C4-2B (cell line): ENCODE measurements around the gene AGPAT3.

Experiments
- ZFX ChIP-seq: fragments of 450-650 bp; IDR thresholded peaks from 2 replicates; pipeline ENCODE4 v1.6.1; 2017
- TF ChIP-seq, protein P1 (sequence below): fragments of 450-650 bp; conservative IDR thresholded peaks from 2 replicates; pipeline ENCODE4 v1.5.1; 2017; ENCODE audit warnings: mild to moderate bottlenecking

DNA sequence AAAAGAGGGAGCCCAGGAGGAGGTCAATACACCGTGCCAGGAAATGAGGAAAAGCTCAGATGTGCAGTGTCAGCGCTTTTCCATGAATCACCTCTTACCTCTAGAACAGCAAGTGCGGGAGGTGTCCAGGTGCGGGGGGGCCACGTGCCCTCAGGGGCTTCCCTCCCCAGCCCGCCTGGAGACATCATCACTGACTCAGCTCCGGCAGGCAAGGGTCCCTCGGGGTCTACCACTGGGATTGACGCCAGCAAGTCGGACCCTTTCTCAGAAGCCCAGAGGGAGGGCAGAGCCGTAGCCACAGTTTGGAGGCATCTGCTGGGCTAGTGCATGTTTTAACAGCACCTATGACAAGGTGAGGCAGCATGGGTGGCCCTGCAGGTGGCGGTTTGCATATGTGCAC lies 79.7 kb downstream of the AGPAT3 start:
- TF ChIP-seq, protein P1, sequence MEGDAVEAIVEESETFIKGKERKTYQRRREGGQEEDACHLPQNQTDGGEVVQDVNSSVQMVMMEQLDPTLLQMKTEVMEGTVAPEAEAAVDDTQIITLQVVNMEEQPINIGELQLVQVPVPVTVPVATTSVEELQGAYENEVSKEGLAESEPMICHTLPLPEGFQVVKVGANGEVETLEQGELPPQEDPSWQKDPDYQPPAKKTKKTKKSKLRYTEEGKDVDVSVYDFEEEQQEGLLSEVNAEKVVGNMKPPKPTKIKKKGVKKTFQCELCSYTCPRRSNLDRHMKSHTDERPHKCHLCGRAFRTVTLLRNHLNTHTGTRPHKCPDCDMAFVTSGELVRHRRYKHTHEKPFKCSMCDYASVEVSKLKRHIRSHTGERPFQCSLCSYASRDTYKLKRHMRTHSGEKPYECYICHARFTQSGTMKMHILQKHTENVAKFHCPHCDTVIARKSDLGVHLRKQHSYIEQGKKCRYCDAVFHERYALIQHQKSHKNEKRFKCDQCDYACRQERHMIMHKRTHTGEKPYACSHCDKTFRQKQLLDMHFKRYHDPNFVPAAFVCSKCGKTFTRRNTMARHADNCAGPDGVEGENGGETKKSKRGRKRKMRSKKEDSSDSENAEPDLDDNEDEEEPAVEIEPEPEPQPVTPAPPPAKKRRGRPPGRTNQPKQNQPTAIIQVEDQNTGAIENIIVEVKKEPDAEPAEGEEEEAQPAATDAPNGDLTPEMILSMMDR, result no peak
- no peak for TF ChIP-seq ZFX
